ENCODE data around the gene GRAMD2B. TPM values are rescaled to one million over a fixed set of nuclear protein-coding genes. Genes with fewer than 3 reads are reported as not detected.

The GRAMD2B gene
- total and polyA plus RNA-seq, 2 experiments from 2014 or later: 90.4 to 128 TPM

GRCh38 chr5:126389179-126389578 lies 34.0 kb upstream of the GRAMD2B start:
- H2AFZ ChIP-seq: no peak overlapping the region
- no peak overlapping the region for H3K9ac ChIP-seq
- no peaks in the 10 kb centered on the region for H3K9me3 ChIP-seq (ENCODE audit: low read depth)
- DNase-seq: no peak
- H3K27ac ChIP-seq: no peak overlapping the region
- H3K9me2 ChIP-seq (ENCODE audit: insufficient read depth): no peaks in the 10 kb centered on the region
- no peak overlapping the region for H3K4me3 ChIP-seq
- no peaks in the 10 kb centered on the region for H4K20me1 ChIP-seq (ENCODE audit: insufficient read depth)
- H3K4me1 ChIP-seq (ENCODE audit: insufficient read depth): peaks cover 38% of the 10 kb centered on the region
- WGBS, 2 experiments (ENCODE audit: low coverage in 1 of 2, low lambda C conversion rate in 2 of 2, missing lambda C conversion rate in 2 of 2): 98 to 99% methylated on average over 3 of the region's 3 CpGs
- no peak for TF ChIP-seq EZH2 (IDR thresholded peaks at IDR 0.05; ENCODE audit: insufficient read depth, poor library complexity, severe bottlenecking)
- TF ChIP-seq EZH2phosphoT487 (IDR thresholded peaks at IDR 0.05; ENCODE audit: insufficient read depth, low read depth): no peak
- no peaks in the 10 kb centered on the region for H3K27me3 ChIP-seq (replicated peaks; ENCODE audit: insufficient read depth)
- no peak overlapping the region for H3K4me2 ChIP-seq (ENCODE audit: unreplicated experiment)
- in situ Hi-C loops (cut with MboI): no loop called here
- peaks cover 26% of the 10 kb centered on the region for H3F3A ChIP-seq (ENCODE audit: insufficient read depth)
- no peaks in the 10 kb centered on the region for H3K36me3 ChIP-seq (ENCODE audit: low read depth)
- H3K79me2 ChIP-seq (ENCODE audit: insufficient read depth): no peaks in the 10 kb centered on the region

GRCh38 chr5:126390051-126390450 lies 33.2 kb upstream of the GRAMD2B start:
- peaks cover 38% of the 10 kb centered on the region for H3K4me1 ChIP-seq (ENCODE audit: insufficient read depth)
- H3K27ac ChIP-seq: no peak overlapping the region
- H3K36me3 ChIP-seq (ENCODE audit: low read depth): no peaks in the 10 kb centered on the region
- H3K9me3 ChIP-seq (ENCODE audit: low read depth): no peaks in the 10 kb centered on the region
- H3K4me2 ChIP-seq (ENCODE audit: unreplicated experiment): no peak overlapping the region
- in situ Hi-C loops (cut with MboI): no loop called here
- no peak for DNase-seq
- H3K27me3 ChIP-seq (replicated peaks; ENCODE audit: insufficient read depth): no peaks in the 10 kb centered on the region
- TF ChIP-seq EZH2 (IDR thresholded peaks at IDR 0.05; ENCODE audit: insufficient read depth, poor library complexity, severe bottlenecking) (no peak), EZH2phosphoT487 (IDR thresholded peaks at IDR 0.05; ENCODE audit: insufficient read depth, low read depth) (no peak)
- no peak overlapping the region for H3K4me3 ChIP-seq
- no peaks in the 10 kb centered on the region for H3K9me2 ChIP-seq (ENCODE audit: insufficient read depth)
- H3F3A ChIP-seq (ENCODE audit: insufficient read depth): peaks cover 24% of the 10 kb centered on the region
- no peak overlapping the region for H3K9ac ChIP-seq
- H4K20me1 ChIP-seq (ENCODE audit: insufficient read depth): no peaks in the 10 kb centered on the region
- H2AFZ ChIP-seq: no peak overlapping the region
- H3K79me2 ChIP-seq (ENCODE audit: insufficient read depth): no peaks in the 10 kb centered on the region

GRCh38 chr5:126391386-126391785 lies 31.8 kb upstream of the GRAMD2B start:
- no peaks in the 10 kb centered on the region for H3K9me2 ChIP-seq (ENCODE audit: insufficient read depth)
- DNase-seq: no peak
- H3K4me2 ChIP-seq (ENCODE audit: unreplicated experiment): no peak overlapping the region
- H3K27me3 ChIP-seq (replicated peaks; ENCODE audit: insufficient read depth): no peaks in the 10 kb centered on the region
- H3F3A ChIP-seq (ENCODE audit: insufficient read depth): peaks cover 11% of the 10 kb centered on the region
- no peaks in the 10 kb centered on the region for H3K9me3 ChIP-seq (ENCODE audit: low read depth)
- H3K4me3 ChIP-seq: no peak overlapping the region
- 71 to 83% methylated on average over 1 of the region's 1 CpG for WGBS, 2 experiments (ENCODE audit: low coverage in 1 of 2, low lambda C conversion rate in 2 of 2, missing lambda C conversion rate in 2 of 2)
- TF ChIP-seq EZH2phosphoT487 (IDR thresholded peaks at IDR 0.05; ENCODE audit: insufficient read depth, low read depth) (no peak), EZH2 (IDR thresholded peaks at IDR 0.05; ENCODE audit: insufficient read depth, poor library complexity, severe bottlenecking) (no peak)
- H3K36me3 ChIP-seq (ENCODE audit: low read depth): no peaks in the 10 kb centered on the region
- H3K79me2 ChIP-seq (ENCODE audit: insufficient read depth): no peaks in the 10 kb centered on the region
- in situ Hi-C loops (cut with MboI): no loop called here
- no peaks in the 10 kb centered on the region for H4K20me1 ChIP-seq (ENCODE audit: insufficient read depth)
- no peak overlapping the region for H3K27ac ChIP-seq
- H3K9ac ChIP-seq: no peak overlapping the region
- H3K4me1 ChIP-seq (ENCODE audit: insufficient read depth): peaks cover 31% of the 10 kb centered on the region
- H2AFZ ChIP-seq: no peak overlapping the region

GRCh38 chr5:126394211-126394788 lies 28.9 kb upstream of the GRAMD2B start:
- Histone ChIP-seq H2AFZ (peak overlapping the region; percentile 61), H3K4me2 (ENCODE audit: unreplicated experiment) (no peak overlapping the region), H3F3A (ENCODE audit: insufficient read depth) (peaks cover 13% of the 10 kb centered on the region; the same call in 1 of the 2 replicates), H3K27me3 (replicated peaks; ENCODE audit: insufficient read depth) (no peaks in the 10 kb centered on the region), H3K4me3 (no peak overlapping the region), H3K27ac (peak overlapping the region; percentile 41), H3K4me1 (ENCODE audit: insufficient read depth) (peaks cover 23% of the 10 kb centered on the region), H3K9me3 (ENCODE audit: low read depth) (no peaks in the 10 kb centered on the region), H3K9ac (no peak overlapping the region), H4K20me1 (ENCODE audit: insufficient read depth) (no peaks in the 10 kb centered on the region), H3K9me2 (ENCODE audit: insufficient read depth) (no peaks in the 10 kb centered on the region), H3K79me2 (ENCODE audit: insufficient read depth) (no peaks in the 10 kb centered on the region), H3K36me3 (ENCODE audit: low read depth) (no peaks in the 10 kb centered on the region)
- no peak for TF ChIP-seq EZH2 (IDR thresholded peaks at IDR 0.05; ENCODE audit: insufficient read depth, poor library complexity, severe bottlenecking)
- no peak for TF ChIP-seq EZH2phosphoT487 (IDR thresholded peaks at IDR 0.05; ENCODE audit: insufficient read depth, low read depth)
- WGBS, 2 experiments (ENCODE audit: low coverage in 1 of 2, low lambda C conversion rate in 2 of 2, missing lambda C conversion rate in 2 of 2): 62 to 79% methylated on average over 6 to 7 of the region's 7 CpGs
- in situ Hi-C loops (cut with MboI): no loop called here
- no peak for DNase-seq

GRCh38 chr5:126395198-126395597 lies 28.0 kb upstream of the GRAMD2B start:
- peaks cover 13% of the 10 kb centered on the region; the same call in 1 of the 2 replicates for H3F3A ChIP-seq (ENCODE audit: insufficient read depth)
- in situ Hi-C loops (cut with MboI): no loop called here
- H3K79me2 ChIP-seq (ENCODE audit: insufficient read depth): no peaks in the 10 kb centered on the region
- H3K9me2 ChIP-seq (ENCODE audit: insufficient read depth): no peaks in the 10 kb centered on the region
- H3K36me3 ChIP-seq (ENCODE audit: low read depth): no peaks in the 10 kb centered on the region
- TF ChIP-seq EZH2phosphoT487 (IDR thresholded peaks at IDR 0.05; ENCODE audit: insufficient read depth, low read depth): no peak
- TF ChIP-seq EZH2 (IDR thresholded peaks at IDR 0.05; ENCODE audit: insufficient read depth, poor library complexity, severe bottlenecking): no peak
- H4K20me1 ChIP-seq (ENCODE audit: insufficient read depth): no peaks in the 10 kb centered on the region
- H3K27me3 ChIP-seq (replicated peaks; ENCODE audit: insufficient read depth): no peaks in the 10 kb centered on the region
- H3K4me2 ChIP-seq (ENCODE audit: unreplicated experiment): peak overlapping the region; percentile 11
- no peaks in the 10 kb centered on the region for H3K9me3 ChIP-seq (ENCODE audit: low read depth)
- 84 to 86% methylated on average over 2 of the region's 2 CpGs for whole genome bisulfite sequencing, 2 experiments (ENCODE audit: low coverage in 1 of 2, low lambda C conversion rate in 2 of 2, missing lambda C conversion rate in 2 of 2)
- H3K4me3 ChIP-seq: no peak overlapping the region
- H2AFZ ChIP-seq: peak overlapping the region; percentile 61
- DNase-seq: peak; percentile 72
- H3K9ac ChIP-seq: no peak overlapping the region
- H3K27ac ChIP-seq: peak overlapping the region; percentile 41
- peaks cover 23% of the 10 kb centered on the region for H3K4me1 ChIP-seq (ENCODE audit: insufficient read depth)

All from GM23248 (cell line).